K562 treated with DMSO at 1 percent for 4 hours (cell line): ENCODE data around the gene TPRN. TPM values are rescaled to one million over a fixed set of nuclear protein-coding genes. Genes with fewer than 3 reads are reported as not detected.

Experiments used
- total RNA-seq: library from RNA; unstranded; fragments of 300-600 nt; gene quantifications from 2 replicates; pipeline ENCODE4 v1.2.3, GENCODE V29; 2022; ENCODE audit not compliant: insufficient read depth

The TPRN gene, protein sequence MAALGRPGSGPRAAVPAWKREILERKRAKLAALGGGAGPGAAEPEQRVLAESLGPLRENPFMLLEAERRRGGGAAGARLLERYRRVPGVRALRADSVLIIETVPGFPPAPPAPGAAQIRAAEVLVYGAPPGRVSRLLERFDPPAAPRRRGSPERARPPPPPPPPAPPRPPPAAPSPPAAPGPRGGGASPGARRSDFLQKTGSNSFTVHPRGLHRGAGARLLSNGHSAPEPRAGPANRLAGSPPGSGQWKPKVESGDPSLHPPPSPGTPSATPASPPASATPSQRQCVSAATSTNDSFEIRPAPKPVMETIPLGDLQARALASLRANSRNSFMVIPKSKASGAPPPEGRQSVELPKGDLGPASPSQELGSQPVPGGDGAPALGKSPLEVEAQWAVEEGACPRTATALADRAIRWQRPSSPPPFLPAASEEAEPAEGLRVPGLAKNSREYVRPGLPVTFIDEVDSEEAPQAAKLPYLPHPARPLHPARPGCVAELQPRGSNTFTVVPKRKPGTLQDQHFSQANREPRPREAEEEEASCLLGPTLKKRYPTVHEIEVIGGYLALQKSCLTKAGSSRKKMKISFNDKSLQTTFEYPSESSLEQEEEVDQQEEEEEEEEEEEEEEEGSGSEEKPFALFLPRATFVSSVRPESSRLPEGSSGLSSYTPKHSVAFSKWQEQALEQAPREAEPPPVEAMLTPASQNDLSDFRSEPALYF
- 26.9 and 34.8 TPM in 2 replicates for total RNA-seq

DNA sequence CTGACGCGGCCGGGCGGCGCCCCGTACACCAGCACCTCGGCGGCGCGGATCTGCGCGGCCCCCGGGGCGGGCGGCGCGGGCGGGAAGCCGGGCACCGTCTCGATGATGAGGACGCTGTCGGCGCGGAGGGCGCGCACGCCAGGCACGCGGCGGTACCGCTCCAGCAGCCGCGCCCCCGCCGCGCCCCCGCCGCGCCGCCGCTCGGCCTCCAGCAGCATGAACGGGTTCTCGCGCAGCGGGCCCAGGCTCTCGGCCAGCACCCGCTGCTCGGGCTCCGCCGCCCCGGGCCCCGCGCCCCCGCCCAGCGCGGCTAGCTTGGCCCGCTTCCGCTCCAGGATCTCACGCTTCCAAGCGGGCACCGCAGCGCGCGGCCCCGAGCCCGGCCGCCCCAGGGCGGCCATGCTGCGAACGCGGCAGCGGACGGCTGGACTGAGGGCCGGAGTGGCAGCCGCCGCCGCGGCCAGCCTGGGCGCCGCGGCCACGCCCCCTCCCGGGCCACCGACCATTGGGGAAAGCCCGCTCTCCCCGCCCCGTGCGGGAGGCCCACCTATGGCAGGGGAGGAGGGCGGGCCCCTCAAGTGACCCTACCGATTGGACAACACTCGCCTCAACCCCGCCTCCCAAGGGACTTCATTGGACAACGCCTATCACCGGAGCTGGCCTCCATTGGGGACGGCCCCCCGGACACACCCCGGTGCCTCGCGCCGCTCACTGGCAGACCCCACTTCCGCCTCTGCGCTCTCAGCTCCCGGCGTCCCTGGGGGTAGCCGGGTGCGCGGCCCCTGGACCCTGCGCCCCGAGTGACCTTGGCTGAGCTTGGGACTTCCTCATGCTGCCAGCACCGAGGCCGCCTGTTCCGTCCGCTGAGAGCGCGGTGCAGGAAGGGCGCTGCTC is at the start of gene TPRN:
Gene TPRN (minus strand): TSS at position 431 of the 894 bp plus-strand sequence. CDS start 30 bp downstream, at position 401.

DNA sequence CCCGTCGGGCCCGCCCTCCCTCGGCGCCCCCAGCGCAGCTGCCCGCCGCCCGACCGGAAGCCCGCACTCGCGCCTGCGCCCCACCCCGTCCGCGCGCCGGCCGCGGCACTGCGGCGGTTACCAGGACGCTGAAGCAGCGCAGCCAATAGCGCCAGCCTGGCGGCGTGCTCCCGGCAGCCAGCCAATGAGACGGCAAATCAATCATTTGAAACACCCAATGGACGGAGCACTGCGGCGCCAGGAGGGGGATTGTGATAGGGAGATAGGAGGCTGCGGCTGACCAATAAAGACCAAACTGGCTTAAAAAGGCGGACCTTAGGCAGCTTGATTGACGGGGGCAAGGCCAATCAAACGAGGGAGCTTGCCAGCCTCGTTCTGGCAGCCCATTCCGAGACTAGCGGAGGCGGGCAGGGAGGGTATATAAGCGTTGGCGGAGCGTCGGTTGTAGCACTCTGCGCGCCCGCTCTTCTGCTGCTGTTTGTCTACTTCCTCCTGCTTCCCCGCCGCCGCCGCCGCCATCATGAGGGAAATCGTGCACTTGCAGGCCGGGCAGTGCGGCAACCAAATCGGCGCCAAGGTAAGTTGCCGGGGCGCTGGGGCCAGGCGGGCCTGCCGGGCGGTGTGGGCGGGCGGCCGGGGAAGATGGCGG is 40.4 kb upstream of the TPRN start, which contains the start of gene TUBB4B:
Gene TUBB4B (plus strand): TSS at position 447 of the 649 bp plus-strand sequence. CDS start 74 bp downstream, at position 521.

DNA sequence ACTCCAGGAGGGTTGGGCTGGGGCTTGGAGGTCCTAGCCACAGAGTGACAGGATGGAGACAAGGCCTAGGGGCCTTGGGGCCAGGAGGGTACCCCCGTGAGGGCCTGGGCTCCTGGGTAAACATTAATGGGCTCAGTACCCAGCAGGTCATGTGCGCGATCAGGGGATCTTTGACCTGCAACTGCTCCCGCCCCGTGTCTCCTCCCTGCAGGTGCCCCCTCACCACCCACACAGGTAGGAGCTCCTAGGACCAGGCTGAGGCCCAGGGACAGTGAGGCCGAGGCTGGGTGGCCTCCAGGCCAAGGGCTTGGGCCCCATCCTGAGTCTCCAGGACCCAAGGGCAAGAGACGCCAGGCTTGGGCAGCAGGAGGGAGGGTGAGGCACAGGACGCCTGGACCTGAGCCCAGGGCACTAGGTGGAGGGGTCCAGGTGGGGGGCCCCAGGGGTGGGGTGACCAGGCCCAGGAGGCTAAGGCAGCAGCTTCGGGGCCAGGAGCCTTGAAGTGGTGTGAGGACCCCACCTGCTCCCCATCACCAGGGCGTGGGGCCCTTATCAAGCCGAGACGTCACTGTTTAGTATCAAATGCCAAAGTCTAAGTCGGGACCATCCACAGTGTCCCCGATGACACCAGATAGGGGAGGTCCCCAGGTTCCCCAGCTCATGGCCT is 30.3 kb upstream of the TPRN start, which contains the start of gene SLC34A3:
Gene SLC34A3 (plus strand): TSS at position 197 of the 667 bp plus-strand sequence. CDS start 802 bp downstream, outside the sequence.

DNA sequence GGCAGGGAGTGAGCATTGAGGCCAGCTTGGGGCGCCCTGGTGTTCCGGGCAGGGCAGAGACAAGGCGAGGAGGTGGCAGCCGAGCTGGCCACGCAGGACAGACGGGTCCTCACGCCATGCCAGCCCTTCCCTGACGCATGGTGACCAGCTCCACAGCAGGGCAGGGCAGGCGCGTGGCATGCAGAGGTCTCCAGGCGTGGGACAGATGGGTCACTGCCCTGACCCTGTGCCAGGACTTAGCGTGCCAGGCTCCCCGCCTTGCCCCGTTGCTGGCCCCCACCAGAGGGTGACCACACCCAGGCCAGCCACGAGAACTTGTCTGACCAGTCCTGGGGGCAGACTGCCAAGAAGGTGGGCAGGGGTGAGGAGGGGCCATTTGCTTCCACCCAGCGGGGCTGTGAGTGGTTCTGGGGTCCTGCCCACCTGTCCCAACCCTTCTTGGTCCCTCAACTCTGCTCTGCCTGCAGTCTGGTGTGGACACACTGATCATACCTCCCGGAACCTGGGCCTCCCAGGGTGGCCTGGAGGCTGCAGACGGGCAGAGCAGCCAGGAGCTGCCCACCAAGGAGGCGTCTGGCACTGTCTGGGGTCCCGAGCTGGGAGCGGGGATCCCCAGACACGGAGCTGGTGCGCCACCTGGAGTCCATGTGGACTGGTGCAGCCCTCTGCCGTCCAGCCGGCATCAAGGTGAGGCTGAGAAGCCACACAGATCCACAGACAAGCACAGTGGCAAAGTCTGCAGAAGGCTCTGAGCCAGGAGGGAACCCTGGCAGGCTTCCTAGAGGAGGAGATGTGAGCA is 26.7 kb upstream of the TPRN start, which contains the start of gene RNF224:
Gene RNF224 (plus strand): TSS at position 449 of the 799 bp plus-strand sequence. CDS start 834 bp downstream, outside the sequence.

DNA sequence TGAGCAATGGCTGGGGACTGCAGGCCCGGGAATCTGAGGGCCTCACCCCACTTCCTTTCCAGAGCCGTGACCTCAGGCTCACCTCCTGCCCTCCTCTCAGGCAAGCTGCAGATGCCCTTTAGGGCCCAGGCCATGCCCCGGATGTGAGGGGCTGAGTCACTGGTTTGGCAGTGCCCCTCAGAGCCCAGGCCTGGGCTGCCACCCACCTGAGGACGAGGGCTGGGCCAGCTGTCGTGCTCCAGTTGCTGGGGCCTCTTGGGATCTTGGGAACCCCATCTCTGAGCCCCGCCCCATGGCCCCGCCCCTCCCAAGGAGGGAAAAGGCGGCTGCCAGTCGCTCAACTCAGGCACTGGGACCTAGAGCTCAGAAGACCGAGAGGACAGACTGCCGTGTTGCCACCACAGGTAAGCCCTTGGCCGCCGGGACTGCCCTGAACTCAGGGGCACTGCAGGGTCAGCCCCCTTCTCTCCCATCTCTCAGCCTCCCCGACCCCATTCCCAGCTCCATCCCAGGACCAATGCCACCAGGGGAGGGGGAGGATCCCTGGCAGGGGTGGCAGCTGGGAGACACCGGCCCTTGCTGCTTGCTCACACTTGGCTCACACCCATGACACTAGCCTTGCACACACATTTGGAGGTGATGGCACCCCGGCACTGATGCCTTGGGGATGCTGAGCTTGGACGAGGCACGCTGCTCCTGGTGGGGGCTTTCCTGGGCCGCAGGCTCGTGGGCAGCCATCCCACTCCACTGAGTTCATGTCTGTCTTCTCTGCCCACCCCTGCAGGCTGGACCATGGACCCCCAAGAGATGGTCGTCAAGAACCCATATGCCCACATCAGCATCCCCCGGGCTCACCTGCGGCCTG is 24.5 kb upstream of the TPRN start, which contains the start of gene CYSRT1:
Gene CYSRT1 (plus strand): TSS at position 345 of the 865 bp plus-strand sequence. CDS start 448 bp downstream, at position 793.

DNA sequence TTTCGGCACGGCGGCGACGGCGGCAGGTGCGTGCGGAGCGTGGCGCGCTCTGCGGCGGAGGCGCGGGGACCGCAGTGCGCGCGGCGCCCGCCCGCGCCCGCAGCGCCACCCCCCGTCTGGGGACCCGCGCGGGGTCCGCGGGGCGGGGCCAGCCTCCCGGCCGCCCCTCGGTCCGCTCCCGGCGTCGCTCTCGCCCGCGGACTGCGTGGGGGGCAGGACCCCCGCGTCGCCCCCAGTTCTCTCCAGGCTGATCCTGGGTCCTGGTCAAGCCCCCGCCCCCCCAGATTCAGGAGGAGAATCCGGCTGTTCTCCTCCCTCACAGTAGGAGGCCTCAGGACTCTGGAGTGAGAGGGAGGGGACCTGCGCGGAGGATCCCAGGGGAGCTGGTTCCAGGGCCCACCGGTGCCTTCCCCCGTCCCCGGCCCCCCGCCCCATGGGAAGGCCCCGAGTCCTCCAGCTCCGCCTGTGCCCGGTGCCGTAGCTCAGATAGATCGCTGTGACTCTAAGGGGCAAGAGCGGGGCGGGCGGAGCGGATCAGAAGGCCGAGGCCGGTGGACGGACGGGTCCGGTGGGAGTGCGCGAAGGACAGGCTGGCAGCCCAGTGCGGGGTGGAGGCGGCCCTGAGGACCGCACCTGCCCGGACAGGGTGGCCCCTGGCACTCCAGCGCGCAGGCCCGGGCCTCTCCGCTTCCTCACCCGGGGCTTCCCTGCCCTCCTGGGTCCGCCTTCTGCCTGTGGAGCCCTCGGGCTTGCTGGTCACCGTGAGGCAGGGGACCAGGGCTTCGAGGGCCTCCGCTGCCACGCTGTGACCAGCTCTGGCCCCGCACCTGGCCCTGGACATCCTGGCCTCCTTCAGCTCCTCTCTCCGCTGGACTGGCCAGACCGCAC is 21.9 kb upstream of the TPRN start, which contains the start of gene RNF208:
Gene RNF208 (minus strand): TSS at position 51 of the 888 bp plus-strand sequence. CDS start 1,028 bp downstream, outside the sequence.

DNA sequence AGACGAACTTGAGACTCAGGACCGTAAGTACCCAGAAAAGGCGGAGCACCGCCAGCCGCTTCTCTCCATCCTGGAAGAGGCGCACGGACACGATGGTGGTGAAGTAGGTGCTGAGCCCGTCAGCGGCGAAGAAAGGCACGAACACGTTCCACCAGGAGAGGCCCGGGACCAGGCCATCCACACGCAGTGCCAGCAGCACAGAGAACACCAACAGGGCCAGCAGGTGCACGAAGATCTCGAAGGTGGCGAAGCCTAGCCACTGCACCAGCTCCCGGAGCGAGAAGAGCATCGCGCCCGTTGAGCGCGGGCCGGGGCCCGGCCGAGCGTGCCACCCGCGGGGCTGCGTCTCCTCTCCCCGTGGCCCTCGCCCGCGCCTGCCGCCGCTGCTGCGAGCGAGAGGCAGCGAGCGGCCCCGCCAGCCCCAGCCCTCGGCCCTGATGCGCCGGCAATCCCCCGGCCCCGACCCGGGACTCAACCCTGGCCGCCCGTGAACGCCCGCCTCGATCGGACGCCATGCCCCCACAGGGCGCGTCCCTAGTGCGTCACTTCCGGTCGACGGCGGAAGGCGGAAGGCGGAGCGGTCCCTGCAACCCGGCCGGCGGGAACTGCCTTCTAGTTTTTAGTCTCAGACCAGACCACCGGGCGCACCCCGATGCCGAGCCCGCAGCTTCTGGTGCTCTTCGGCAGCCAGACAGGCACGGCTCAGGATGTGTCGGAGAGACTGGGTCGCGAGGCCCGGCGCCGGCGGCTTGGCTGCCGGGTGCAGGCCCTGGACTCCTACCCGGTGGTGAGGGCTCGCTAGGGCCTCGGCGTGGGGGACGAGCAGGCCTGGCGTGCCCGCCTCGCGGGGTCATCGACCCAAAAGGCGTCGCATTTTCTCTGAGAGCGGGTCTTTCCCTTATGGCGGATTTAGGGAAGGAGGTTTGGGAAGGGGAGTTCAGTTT is 4.9 kb upstream of the TPRN start, which contains the start of the genes NDOR1 and TMEM203:
Gene NDOR1 (plus strand): TSS at position 575 of the 944 bp plus-strand sequence. CDS start 78 bp downstream, at position 653.
Gene TMEM203 (minus strand): TSS at position 523 of the 944 bp plus-strand sequence. CDS start 234 bp downstream, at position 289.

DNA sequence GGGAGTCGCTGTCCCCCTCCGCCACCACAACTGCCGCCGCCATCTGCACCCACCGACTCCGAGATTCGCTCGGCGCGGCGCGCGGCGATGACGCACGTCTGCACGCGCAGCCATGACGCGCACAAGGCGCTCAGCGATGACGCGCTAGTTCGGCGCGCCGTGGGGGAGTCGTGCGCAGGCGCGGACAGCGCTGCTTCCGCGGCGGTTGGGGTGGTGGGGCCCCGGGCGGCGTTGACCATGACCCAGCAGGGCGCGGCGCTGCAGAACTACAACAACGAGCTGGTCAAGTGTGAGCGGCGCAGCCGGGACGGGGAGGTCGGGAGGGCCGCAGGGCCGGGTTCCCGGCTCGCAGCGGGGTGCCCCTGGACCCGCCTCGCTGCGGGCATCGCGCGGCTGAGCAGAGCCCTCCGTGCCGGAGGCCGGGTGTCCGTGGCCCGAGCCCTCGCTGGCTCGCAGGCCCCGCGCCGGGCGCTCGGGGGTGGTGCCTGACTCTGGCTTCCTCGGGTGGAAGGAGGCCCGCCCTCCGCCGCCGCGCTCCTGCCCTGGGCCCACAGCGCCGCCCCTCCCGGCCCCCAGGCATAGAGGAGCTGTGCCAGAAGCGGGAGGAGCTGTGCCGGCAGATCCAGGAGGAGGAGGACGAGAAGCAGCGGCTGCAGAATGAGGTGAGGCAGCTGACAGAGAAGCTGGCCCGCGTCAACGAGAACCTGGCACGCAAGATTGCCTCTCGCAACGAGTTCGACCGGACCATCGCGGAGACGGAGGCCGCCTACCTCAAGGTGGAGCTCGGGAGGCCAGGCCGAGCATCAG is 11.8 kb downstream of the TPRN start, which contains the start of the genes ANAPC2 and SSNA1:
Gene ANAPC2 (minus strand): TSS at position 71 of the 807 bp plus-strand sequence. CDS start 28 bp downstream, at position 43.
Gene SSNA1 (plus strand): TSS at position 187 of the 807 bp plus-strand sequence. CDS start 51 bp downstream, at position 238.

DNA sequence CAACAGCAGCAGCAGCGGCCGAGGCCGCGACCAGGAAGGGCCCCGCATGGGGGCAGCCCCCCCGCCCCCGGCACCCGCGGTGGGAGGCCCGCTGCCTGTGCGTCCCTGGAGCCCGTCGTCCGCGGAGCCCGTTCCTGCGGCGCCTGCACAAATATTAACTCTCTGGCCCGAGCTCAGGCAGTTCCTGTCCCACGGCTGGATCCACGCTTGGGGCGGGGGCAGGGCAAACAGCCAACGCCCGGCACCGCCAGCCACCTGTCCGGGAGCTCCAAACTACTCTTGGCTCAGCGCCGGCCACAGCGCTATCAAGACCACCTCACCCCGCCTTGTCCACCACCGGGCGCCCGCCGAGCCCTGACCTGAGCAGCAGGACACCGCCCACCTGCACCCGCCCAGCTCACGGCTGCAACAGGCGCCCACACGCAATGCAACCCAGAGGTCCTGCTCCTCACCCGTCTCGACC is 30.6 kb downstream of the TPRN start, which contains the start of gene LRRC26:
Gene LRRC26 (minus strand): TSS at position 156 of the 463 bp plus-strand sequence. CDS start 108 bp downstream, at position 48.

Other genes with a start within 250 kb of the TPRN start
- not detected in 2 replicates for gene LCN12, start 248.5 kb downstream of the TPRN start, total RNA-seq
- gene PTGDS, start 223.2 kb downstream of the TPRN start, total RNA-seq, result 6.1 and 15.4 TPM in 2 replicates
- gene LCNL1, start 217.7 kb downstream of the TPRN start, total RNA-seq, result not detected in 2 replicates
- gene PAXX, start 208.3 kb downstream of the TPRN start, total RNA-seq, result 89.0 and 89.2 TPM in 2 replicates
- gene CLIC3, start 204.2 kb downstream of the TPRN start, total RNA-seq, result 2.0 TPM in 1 of 2 replicates, not detected in the other
- gene ABCA2, start 172.5 kb downstream of the TPRN start, total RNA-seq, result 14.1 and 26.4 TPM in 2 replicates
- not detected in 2 replicates for gene FUT7, start 168.7 kb downstream of the TPRN start, total RNA-seq
- gene NPDC1, start 154.6 kb downstream of the TPRN start, total RNA-seq, result 0.52 and 1.0 TPM in 2 replicates
- not detected in 2 replicates for gene ENTPD2, start 146.7 kb downstream of the TPRN start, total RNA-seq
- gene SAPCD2, start 130.2 kb downstream of the TPRN start, total RNA-seq, result 27.1 and 30.1 TPM in 2 replicates
- gene UAP1L1, start 123.2 kb downstream of the TPRN start, total RNA-seq, result 9.4 and 14.1 TPM in 2 replicates
- 37.3 and 38.9 TPM in 2 replicates for gene MAN1B1, start 113.8 kb downstream of the TPRN start, total RNA-seq
- 228 and 246 TPM in 2 replicates for gene DPP7, start 86.0 kb downstream of the TPRN start, total RNA-seq
- not detected in 2 replicates for gene GRIN1, start 61.6 kb downstream of the TPRN start, total RNA-seq
- not detected in 2 replicates for gene LRRC26, start 30.7 kb downstream of the TPRN start, total RNA-seq
- not detected in 2 replicates for gene TMEM210, start 28.7 kb downstream of the TPRN start, total RNA-seq
- 32.5 and 40.5 TPM in 2 replicates for gene ANAPC2, start 12.2 kb downstream of the TPRN start, total RNA-seq
- gene SSNA1, start 12.1 kb downstream of the TPRN start, total RNA-seq, result 203 and 207 TPM in 2 replicates
- gene TMEM203, start 4.9 kb upstream of the TPRN start, total RNA-seq, result 35.0 and 40.6 TPM in 2 replicates
- 23.0 and 25.4 TPM in 2 replicates for gene NDOR1, start 5.0 kb upstream of the TPRN start, total RNA-seq
- 6.2 and 6.7 TPM in 2 replicates for gene RNF208, start 21.5 kb upstream of the TPRN start, total RNA-seq
- 1.1 TPM in 1 of 2 replicates, not detected in the other for gene CYSRT1, start 24.4 kb upstream of the TPRN start, total RNA-seq
- gene RNF224, start 26.8 kb upstream of the TPRN start, total RNA-seq, result 0.99 TPM in 1 of 2 replicates, not detected in the other
- not detected in 2 replicates for gene SLC34A3, start 30.2 kb upstream of the TPRN start, total RNA-seq
- 816 and 880 TPM in 2 replicates for gene TUBB4B, start 40.5 kb upstream of the TPRN start, total RNA-seq
- gene STPG3, start 50.5 kb upstream of the TPRN start, total RNA-seq, result not detected in 2 replicates
- 84.5 and 89.8 TPM in 2 replicates for gene NELFB, start 54.6 kb upstream of the TPRN start, total RNA-seq
- gene TOR4A, start 77.0 kb upstream of the TPRN start, total RNA-seq, result 49.5 and 59.8 TPM in 2 replicates
- gene NRARP, start 101.5 kb upstream of the TPRN start, total RNA-seq, result 16.1 and 30.4 TPM in 2 replicates
- gene EXD3, start 222.4 kb upstream of the TPRN start, total RNA-seq, result 9.8 TPM in 2 replicates
- gene NOXA1, start 222.7 kb upstream of the TPRN start, total RNA-seq, result 1.1 and 1.8 TPM in 2 replicates
- gene ENTPD8, start 240.6 kb upstream of the TPRN start, total RNA-seq, result not detected in 2 replicates